IMR-90 (cell line): ENCODE data around the gene GRIK5. TPM values are rescaled to one million over a fixed set of nuclear protein-coding genes. Genes with fewer than 3 reads are reported as not detected.

Source experiments
- ATAC-seq: fragments of 200-7000 bp; cut with Tn5 transposase; 2 replicates; pipeline ENCODE4 v1.9.1; 2020; ENCODE audit warnings: low read depth, mild to moderate bottlenecking, moderate library complexity
- BruUV-seq: library from RNA; stranded (reverse); fragments of 400-500 nt; replicated peaks from 2 replicates; lab custom pipeline; 2021; lab: Mats Ljungman, UMichigan
- CTCF ChIA-PET: fragments of 300-600 bp; formaldehyde crosslinking; extraction: SDS; loops from one replicate; lab custom pipeline; 2021; ENCODE audit warnings: antibody characterized with exemption; lab: Yijun Ruan, JAX
- POLR2A ChIA-PET: fragments of 300-600 bp; sonication (Branson Sonifier 250); formaldehyde crosslinking; loops from one replicate; lab custom pipeline; 2022; ENCODE audit warnings: antibody characterized with exemption; ENCODE audit not compliant: unreplicated experiment; lab: Charles Lee
- DNase-seq: peaks from one replicate; pipeline ENCODE4 v3.0.0; 2013
- H2AFZ ChIP-seq: replicated peaks from 2 replicates; pipeline ENCODE3; 2013; ENCODE audit warnings: low read length, mild to moderate bottlenecking; ENCODE audit not compliant: poor library complexity
- H2AK5ac ChIP-seq: 2 replicates; pipeline ENCODE4 v1.6.1; 2013; ENCODE audit warnings: low read depth, low read length, inconsistent platforms
- H2AK9ac ChIP-seq: replicated peaks from 2 replicates; pipeline ENCODE3; 2013; ENCODE audit warnings: mild to moderate bottlenecking, low read depth, low read length, moderate library complexity; ENCODE audit not compliant: poor library complexity
- H2BK120ac ChIP-seq: 2 replicates; pipeline ENCODE4 v1.6.1; 2013; ENCODE audit warnings: low read depth, low read length, inconsistent platforms
- H2BK15ac ChIP-seq: 3 replicates; pipeline ENCODE4 v1.6.1; 2013; ENCODE audit warnings: low read depth, low read length, inconsistent platforms
- H2BK20ac ChIP-seq: 2 replicates; pipeline ENCODE4 v1.6.1; 2013; ENCODE audit warnings: low read depth, mild to moderate bottlenecking, inconsistent platforms, low read length, moderate library complexity
- H2BK5ac ChIP-seq: 2 replicates; pipeline ENCODE4 v1.6.1; 2013; ENCODE audit warnings: mild to moderate bottlenecking, low read depth, low read length, inconsistent platforms; ENCODE audit not compliant: poor library complexity, severe bottlenecking
- H3K14ac ChIP-seq: replicated peaks from 2 replicates; pipeline ENCODE4 v1.6.1; 2013; ENCODE audit warnings: low read depth, low read length, inconsistent platforms
- H3K18ac ChIP-seq: 2 replicates; pipeline ENCODE4 v1.6.1; 2013; ENCODE audit warnings: low read depth, low read length, control low read depth
- H3K23ac ChIP-seq: 2 replicates; pipeline ENCODE4 v1.6.1; 2013; ENCODE audit warnings: low read depth, low read length, inconsistent platforms
- H3K27ac ChIP-seq: 2 replicates; pipeline ENCODE4 v1.5.1; 2013; ENCODE audit warnings: mild to moderate bottlenecking, control low read depth, low read length; ENCODE audit not compliant: insufficient read depth
- H3K27me3 ChIP-seq: 2 replicates; pipeline ENCODE4 v1.6.1; 2013; ENCODE audit warnings: low read length; ENCODE audit not compliant: control insufficient read depth, insufficient read depth
- H3K36me3 ChIP-seq: 2 replicates; pipeline ENCODE4 v1.6.1; 2013; ENCODE audit warnings: low read length, mixed read lengths; ENCODE audit not compliant: control insufficient read depth, insufficient read depth
- H3K4ac ChIP-seq: 2 replicates; pipeline ENCODE4 v1.6.1; 2013; ENCODE audit warnings: low read depth, low read length, inconsistent platforms
- H3K4me1 ChIP-seq: 2 replicates; pipeline ENCODE4 v1.6.1; 2013; ENCODE audit warnings: low read length, mixed read lengths; ENCODE audit not compliant: control insufficient read depth, insufficient read depth
- H3K4me2 ChIP-seq: 2 replicates; pipeline ENCODE4 v1.6.1; 2013; ENCODE audit warnings: low read depth, mild to moderate bottlenecking, control low read depth, low read length, moderate library complexity
- H3K4me3 ChIP-seq: 2 replicates; pipeline ENCODE4 v1.5.1; 2013; ENCODE audit warnings: low read depth, mild to moderate bottlenecking, control low read depth, low read length, moderate library complexity; ENCODE audit not compliant: insufficient read depth
- H3K56ac ChIP-seq: 2 replicates; pipeline ENCODE4 v1.6.1; 2013; ENCODE audit warnings: low read length, inconsistent platforms; ENCODE audit not compliant: insufficient read depth; ENCODE audit errors: extremely low read depth
- H3K79me1 ChIP-seq, 2 experiments: 2 replicates each; pipeline ENCODE4 v1.6.1; 2013; ENCODE audit warnings: low read length in 2 of 2, inconsistent platforms in 1 of 2, low read depth in 1 of 2
- H3K9ac ChIP-seq: 2 replicates; pipeline ENCODE4 v1.6.1; 2013; ENCODE audit warnings: low read depth, low read length, control low read depth
- H3K9me1 ChIP-seq: 2 replicates; pipeline ENCODE4 v1.6.1; 2013; ENCODE audit warnings: low read length, inconsistent platforms; ENCODE audit not compliant: insufficient read depth
- H3K9me3 ChIP-seq: 2 replicates; pipeline ENCODE4 v1.6.1; 2013; ENCODE audit warnings: low read length; ENCODE audit not compliant: control insufficient read depth, insufficient read depth
- H4K20me1 ChIP-seq: 2 replicates; pipeline ENCODE4 v1.6.1; 2013; ENCODE audit warnings: low read length, inconsistent platforms; ENCODE audit not compliant: insufficient read depth
- H4K5ac ChIP-seq: 2 replicates; pipeline ENCODE4 v1.6.1; 2013; ENCODE audit warnings: mild to moderate bottlenecking, low read depth, low read length, control low read depth
- H4K8ac ChIP-seq, 2 experiments: 2 replicates each; pipeline ENCODE4 v1.6.1; 2013; ENCODE audit warnings: low read depth in 2 of 2, low read length in 2 of 2, control low read depth in 1 of 2, inconsistent platforms in 1 of 2
- H4K91ac ChIP-seq: 2 replicates; pipeline ENCODE4 v1.6.1; 2013; ENCODE audit warnings: low read depth, low read length, inconsistent platforms; ENCODE audit not compliant: insufficient read depth
- BHLHE40 ChIP-seq: fragments of 150-350 bp; IDR thresholded peaks from 2 replicates; pipeline ENCODE4 v1.6.1; 2016; ENCODE audit warnings: mild to moderate bottlenecking, low read depth, low read length
- CEBPB ChIP-seq: IDR thresholded peaks from 2 replicates; pipeline ENCODE4 v1.6.1; 2012; ENCODE audit warnings: low read depth, low read length, improper control_type of control experiment
- FOS ChIP-seq: fragments of 150-350 bp; IDR thresholded peaks from 2 replicates; pipeline ENCODE4 v1.6.1; 2016; ENCODE audit warnings: low read depth, low read length
- MAFK ChIP-seq: IDR thresholded peaks from 2 replicates; pipeline ENCODE4 v1.6.1; 2012; ENCODE audit warnings: low read depth, low read length, improper control_type of control experiment
- MXI1 ChIP-seq: IDR thresholded peaks from 2 replicates; pipeline ENCODE4 v1.6.1; 2012; ENCODE audit warnings: low read depth, mild to moderate bottlenecking, low read length, moderate library complexity, borderline replicate concordance
- NFE2L2 ChIP-seq: fragments of 150-350 bp; IDR thresholded peaks from 2 replicates; pipeline ENCODE4 v1.6.1; 2016; ENCODE audit warnings: low read depth, mild to moderate bottlenecking, low read length
- RAD21 ChIP-seq: IDR thresholded peaks from 2 replicates; pipeline ENCODE4 v1.6.1; 2012; ENCODE audit warnings: low read length, improper control_type of control experiment
- RCOR1 ChIP-seq: IDR thresholded peaks from 2 replicates; pipeline ENCODE4 v1.6.1; 2012; ENCODE audit warnings: mild to moderate bottlenecking, low read length, improper control_type of control experiment; ENCODE audit not compliant: insufficient replicate concordance
- SMC3 ChIP-seq: fragments of 150-350 bp; IDR thresholded peaks from 2 replicates; pipeline ENCODE4 v1.6.1; 2016; ENCODE audit warnings: low read depth, mild to moderate bottlenecking, antibody characterized with exemption, low read length, moderate library complexity
- WGBS, 2 experiments: methylation state at CpG; one replicate each; pipeline versions ENCODE4 v1.1.5 to v1.1.7; 2013; ENCODE audit warnings: missing lambda C conversion rate in 2 of 2; ENCODE audit not compliant: insufficient read length in 1 of 2; ENCODE audit errors: extremely low coverage in 2 of 2; 5-methylcytosine and 5-hydroxymethylcytosine counted together
- dilution Hi-C: fragments of 300-500 bp; cut with HindIII; formaldehyde crosslinking; loops from one replicate; pipeline ENCODE4 v1.14.3; 2018; ENCODE audit warnings: low sequenced_read_pairs; ENCODE audit not compliant: unreplicated experiment
- in situ Hi-C: fragments of 300-500 bp; cut with MboI; formaldehyde crosslinking; loops from 3 replicates; pipeline ENCODE4 v1.14.3; 2019; ENCODE audit warnings: low sequenced_read_pairs, inconsistent platforms, mixed read lengths
- intact Hi-C: fragments of 100-400 bp; cut with micrococcal nuclease; formaldehyde crosslinking; loops from 2 replicates; pipeline ENCODE4 v1.10.0; 2022
- polyA plus RNA-seq, 3 experiments: library from polyadenylated mRNA; depleted of rRNA; stranded (reverse); fragments of >200 nt; gene quantifications; 2 replicates each; pipeline ENCODE4 v1.2.3, GENCODE V29; 2012; ENCODE audit warnings: low replicate concordance in 1 of 3
- total RNA-seq: library from RNA; depleted of rRNA; stranded (reverse); fragments of >200 nt; gene quantifications from 2 replicates; pipeline ENCODE4 v1.2.3, GENCODE V29; 2012
- TF ChIP-seq, protein P1 (sequence below): conservative IDR thresholded peaks from 2 replicates; pipeline ENCODE4 v1.5.1; 2012; ENCODE audit warnings: mild to moderate bottlenecking, low read depth, low read length, improper control_type of control experiment
- TF ChIP-seq, protein P2 (sequence below): fragments of 150-350 bp; IDR thresholded peaks from 2 replicates; pipeline ENCODE4 v1.6.1; 2017; ENCODE audit warnings: mild to moderate bottlenecking, antibody characterized with exemption, low read length, low read depth

Gene GRIK5
- total and polyA plus RNA-seq, 2 of the 4 experiments (the other 2 are of a cell fraction), result 0.10 TPM; not detected in 1

DNA sequence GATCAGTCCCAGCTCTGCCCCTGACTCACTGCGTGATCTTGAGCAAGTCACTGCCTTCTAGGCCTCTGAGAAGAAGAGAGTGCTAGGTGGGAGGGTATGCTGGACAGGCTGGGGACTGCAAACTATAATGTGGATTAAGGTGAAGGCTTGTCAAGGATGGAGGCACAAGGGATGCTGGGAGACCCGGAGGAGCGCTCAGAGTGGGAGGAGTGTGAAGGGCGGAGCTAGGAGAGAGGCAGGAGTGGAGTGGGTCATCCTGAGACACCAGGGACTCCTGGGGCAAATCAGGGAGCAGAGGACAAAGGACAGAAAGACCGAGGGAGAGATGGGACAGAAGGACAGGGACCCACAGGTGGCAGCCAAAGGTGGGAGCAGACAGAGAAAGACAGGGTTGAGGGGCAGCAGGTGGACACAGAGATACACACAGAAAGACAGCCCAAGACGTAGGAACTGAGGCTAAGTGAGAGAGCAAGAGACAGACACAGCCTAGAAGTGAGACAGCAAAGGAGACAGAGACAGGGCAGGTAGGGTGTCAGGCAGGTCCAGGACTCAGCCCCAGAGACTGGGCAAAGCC lies 2.6 kb downstream of the GRIK5 start:
- no peak overlapping the region for H2AK9ac ChIP-seq
- no peaks in the 10 kb centered on the region for H4K20me1 ChIP-seq
- no peak overlapping the region for H2BK20ac ChIP-seq
- no peak overlapping the region for H4K5ac ChIP-seq
- no peak overlapping the region for H2BK15ac ChIP-seq
- H4K8ac ChIP-seq, result no peak overlapping the region
- H2BK120ac ChIP-seq, result no peak overlapping the region
- no TSS peak for BruUV-seq
- POLR2A ChIA-PET, result no interaction called here
- no peaks in the 10 kb centered on the region for H3K36me3 ChIP-seq
- no peak overlapping the region for H2BK5ac ChIP-seq
- H3K4me1 ChIP-seq, result no peaks in the 10 kb centered on the region
- H3K14ac ChIP-seq, result no peak overlapping the region
- 58% methylated on average over 4 of the region's 6 CpGs; no CpG with 5 or more reads in 1 of the 2 experiments for WGBS, 2 experiments
- no peak overlapping the region for H3K4me3 ChIP-seq
- H3K18ac ChIP-seq, result no peak overlapping the region
- H3K56ac ChIP-seq, result no peak overlapping the region
- intact Hi-C loops, result no loop called here
- dilution Hi-C loops, result no loop called here
- peaks cover 67% of the 10 kb centered on the region for H3K27me3 ChIP-seq
- H3K9ac ChIP-seq, result no peak overlapping the region
- H4K91ac ChIP-seq, result no peak overlapping the region
- peak overlapping the region; percentile 33; the same call in 1 of the 2 replicates for H3K23ac ChIP-seq
- DNase-seq (no peak), ATAC-seq (no peak)
- no peak overlapping the region for H2AK5ac ChIP-seq
- in situ Hi-C loops, result no loop called here
- H3K4me2 ChIP-seq, result no peak overlapping the region
- TF ChIP-seq SMC3 (no peak), CEBPB (no peak), MXI1 (no peak), BHLHE40 (no peak), RAD21 (no peak), FOS (no peak), MAFK (no peak), NFE2L2 (no peak), RCOR1 (no peak)
- TF ChIP-seq, protein P1, sequence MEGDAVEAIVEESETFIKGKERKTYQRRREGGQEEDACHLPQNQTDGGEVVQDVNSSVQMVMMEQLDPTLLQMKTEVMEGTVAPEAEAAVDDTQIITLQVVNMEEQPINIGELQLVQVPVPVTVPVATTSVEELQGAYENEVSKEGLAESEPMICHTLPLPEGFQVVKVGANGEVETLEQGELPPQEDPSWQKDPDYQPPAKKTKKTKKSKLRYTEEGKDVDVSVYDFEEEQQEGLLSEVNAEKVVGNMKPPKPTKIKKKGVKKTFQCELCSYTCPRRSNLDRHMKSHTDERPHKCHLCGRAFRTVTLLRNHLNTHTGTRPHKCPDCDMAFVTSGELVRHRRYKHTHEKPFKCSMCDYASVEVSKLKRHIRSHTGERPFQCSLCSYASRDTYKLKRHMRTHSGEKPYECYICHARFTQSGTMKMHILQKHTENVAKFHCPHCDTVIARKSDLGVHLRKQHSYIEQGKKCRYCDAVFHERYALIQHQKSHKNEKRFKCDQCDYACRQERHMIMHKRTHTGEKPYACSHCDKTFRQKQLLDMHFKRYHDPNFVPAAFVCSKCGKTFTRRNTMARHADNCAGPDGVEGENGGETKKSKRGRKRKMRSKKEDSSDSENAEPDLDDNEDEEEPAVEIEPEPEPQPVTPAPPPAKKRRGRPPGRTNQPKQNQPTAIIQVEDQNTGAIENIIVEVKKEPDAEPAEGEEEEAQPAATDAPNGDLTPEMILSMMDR, result no peak
- TF ChIP-seq, protein P2, sequence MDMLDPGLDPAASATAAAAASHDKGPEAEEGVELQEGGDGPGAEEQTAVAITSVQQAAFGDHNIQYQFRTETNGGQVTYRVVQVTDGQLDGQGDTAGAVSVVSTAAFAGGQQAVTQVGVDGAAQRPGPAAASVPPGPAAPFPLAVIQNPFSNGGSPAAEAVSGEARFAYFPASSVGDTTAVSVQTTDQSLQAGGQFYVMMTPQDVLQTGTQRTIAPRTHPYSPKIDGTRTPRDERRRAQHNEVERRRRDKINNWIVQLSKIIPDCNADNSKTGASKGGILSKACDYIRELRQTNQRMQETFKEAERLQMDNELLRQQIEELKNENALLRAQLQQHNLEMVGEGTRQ, result no peak
- no peak overlapping the region for H2AFZ ChIP-seq
- H3K27ac ChIP-seq, result no peak overlapping the region
- CTCF ChIA-PET, result no interaction called here
- H3K79me1 ChIP-seq, result no peaks in the 10 kb centered on the region
- H3K9me1 ChIP-seq, result no peaks in the 10 kb centered on the region
- H3K9me3 ChIP-seq, result no peaks in the 10 kb centered on the region
- no peak overlapping the region for H3K4ac ChIP-seq
